Measurements from ENCODE around the gene MED9.

The MED9 gene

DNA sequence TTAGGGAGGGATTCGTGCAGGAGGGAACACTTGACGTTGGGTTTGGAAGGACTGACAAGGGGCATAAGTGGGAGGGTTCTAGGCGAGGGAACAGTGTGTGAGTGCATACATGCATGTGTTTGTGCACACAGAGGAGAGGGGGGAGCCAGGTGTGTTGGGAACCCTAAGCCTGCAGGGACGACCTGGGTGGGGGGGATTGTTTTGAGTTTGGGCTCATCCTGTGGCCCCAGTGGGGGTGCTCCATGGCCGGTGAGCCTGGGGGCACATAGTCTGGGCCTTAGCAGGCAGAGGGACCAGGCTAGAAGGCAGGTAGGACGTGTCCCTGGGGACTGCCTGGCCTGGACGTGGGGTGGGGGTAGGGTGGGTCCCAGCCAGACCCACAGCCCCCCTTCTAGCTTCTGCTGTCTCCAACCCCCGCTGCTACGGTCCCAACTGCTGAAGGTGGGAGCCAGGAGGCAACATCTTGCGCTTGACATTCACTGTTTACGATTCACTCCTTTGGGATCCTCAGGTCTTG lies 31.3 kb downstream of the MED9 start:
- H3K27me3 ChIP-seq (ENCODE audit: control insufficient read depth, insufficient read depth, low read length): no peaks in the 10 kb centered on the region
- H3K36me3 ChIP-seq (ENCODE audit: control insufficient read depth, insufficient read depth, low read length): no peaks in the 10 kb centered on the region
- no peak overlapping the region for H3K9ac ChIP-seq (ENCODE audit: low read depth, low read length)
- H3K4me1 ChIP-seq (ENCODE audit: control insufficient read depth, insufficient read depth, low read length): no peaks in the 10 kb centered on the region
- no peak overlapping the region for H3K4me3 ChIP-seq (ENCODE audit: low read depth, low read length)
- H3K9me3 ChIP-seq (ENCODE audit: control insufficient read depth, insufficient read depth, low read length): no peaks in the 10 kb centered on the region

DNA sequence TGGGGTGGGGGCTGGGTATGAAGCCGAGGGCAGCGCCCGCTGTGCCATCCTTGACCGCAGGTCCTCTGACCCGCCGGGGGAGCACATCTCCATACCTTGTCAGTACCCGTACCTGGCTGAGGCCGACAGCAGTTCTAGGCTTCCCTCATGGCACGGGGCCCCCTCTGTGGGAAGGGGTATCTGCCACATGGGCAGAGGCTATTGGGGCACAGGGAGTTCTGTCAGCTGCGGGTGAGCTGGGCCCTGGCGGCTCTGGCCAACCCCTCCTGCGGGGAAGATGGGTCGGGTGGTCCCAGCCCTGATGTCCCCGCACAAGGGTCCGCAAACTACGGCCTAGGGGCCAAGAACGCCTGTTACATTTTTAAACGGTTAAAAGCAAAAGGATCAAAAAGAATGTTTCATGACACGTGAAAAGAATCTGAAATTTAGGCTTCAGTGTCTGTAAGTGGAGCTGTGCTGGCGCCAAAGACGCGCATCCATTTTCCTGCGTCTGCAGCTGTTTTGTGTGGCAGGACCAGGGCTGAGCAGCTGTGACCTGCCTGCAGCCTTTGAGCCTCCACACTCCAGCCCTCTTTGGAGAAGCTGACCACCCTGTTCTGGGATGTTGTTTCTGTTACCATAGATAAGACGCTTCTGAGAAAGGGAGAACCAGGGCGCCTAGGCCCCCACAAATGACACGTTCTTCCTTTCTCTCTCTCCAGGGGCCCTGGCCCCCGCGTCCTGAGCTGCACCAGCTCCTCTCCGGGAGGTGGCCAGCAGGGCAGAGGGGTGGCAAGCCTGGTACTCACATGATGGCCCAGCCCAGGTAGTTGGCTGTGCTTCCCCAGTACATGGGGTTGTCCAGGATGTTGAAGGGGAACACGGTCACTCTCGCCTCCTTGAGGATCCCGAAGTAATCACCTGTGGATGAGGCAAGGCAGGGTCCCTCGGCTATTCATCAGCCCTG lies 32.1 kb downstream of the MED9 start:
- no peaks in the 10 kb centered on the region for H3K36me3 ChIP-seq (ENCODE audit: control insufficient read depth, insufficient read depth, low read length)
- H3K9ac ChIP-seq (ENCODE audit: low read depth, low read length): no peak overlapping the region
- no peaks in the 10 kb centered on the region for H3K27me3 ChIP-seq (ENCODE audit: control insufficient read depth, insufficient read depth, low read length)
- H3K4me3 ChIP-seq (ENCODE audit: low read depth, low read length): no peak overlapping the region
- H3K4me1 ChIP-seq (ENCODE audit: control insufficient read depth, insufficient read depth, low read length): no peaks in the 10 kb centered on the region
- no peaks in the 10 kb centered on the region for H3K9me3 ChIP-seq (ENCODE audit: control insufficient read depth, insufficient read depth, low read length)

DNA sequence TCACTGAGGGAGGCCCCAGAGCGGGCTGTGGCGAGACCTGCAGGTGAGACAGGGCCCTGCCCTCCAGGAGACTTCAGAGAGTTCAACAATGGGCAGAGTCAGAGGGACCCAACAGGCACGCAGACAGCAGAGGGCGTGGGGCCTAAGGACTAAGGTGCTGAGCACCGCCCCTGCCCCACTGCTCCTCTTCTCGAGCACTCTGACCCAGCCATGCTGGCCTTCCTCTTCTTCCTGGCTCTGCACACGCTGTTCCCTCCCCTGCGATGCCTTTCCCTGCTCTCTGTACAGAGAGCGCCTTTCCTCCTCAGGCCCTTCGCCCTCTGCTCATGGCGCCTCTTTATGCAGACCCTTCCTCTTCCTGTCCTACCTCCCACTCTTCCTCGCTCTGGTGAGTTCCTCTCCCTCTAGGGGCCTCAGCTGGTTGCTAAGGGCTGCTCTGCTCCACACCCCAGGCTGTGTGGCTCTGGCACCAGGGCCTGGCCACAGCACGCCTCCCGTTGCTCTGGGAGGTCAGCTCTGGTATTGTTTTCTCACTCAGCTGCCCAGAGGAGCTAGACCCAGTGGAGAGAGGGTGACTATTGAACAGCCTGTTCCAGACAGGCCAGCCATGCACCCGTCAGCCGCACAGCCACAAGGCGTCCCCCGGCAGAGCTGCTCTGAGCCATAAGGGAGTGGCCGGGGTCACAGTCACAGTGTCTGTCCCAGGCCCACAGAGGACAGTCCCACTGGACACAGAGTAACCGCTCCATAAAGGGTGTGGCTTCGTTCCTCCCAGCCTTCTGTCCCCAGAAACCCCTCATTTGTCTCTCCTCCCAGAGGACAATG lies 33.0 kb downstream of the MED9 start:
- no peaks in the 10 kb centered on the region for H3K27me3 ChIP-seq (ENCODE audit: control insufficient read depth, insufficient read depth, low read length)
- no peaks in the 10 kb centered on the region for H3K9me3 ChIP-seq (ENCODE audit: control insufficient read depth, insufficient read depth, low read length)
- H3K36me3 ChIP-seq (ENCODE audit: control insufficient read depth, insufficient read depth, low read length): no peaks in the 10 kb centered on the region
- no peak overlapping the region for H3K9ac ChIP-seq (ENCODE audit: low read depth, low read length)
- no peak overlapping the region for H3K4me3 ChIP-seq (ENCODE audit: low read depth, low read length)
- H3K4me1 ChIP-seq (ENCODE audit: control insufficient read depth, insufficient read depth, low read length): no peaks in the 10 kb centered on the region

DNA sequence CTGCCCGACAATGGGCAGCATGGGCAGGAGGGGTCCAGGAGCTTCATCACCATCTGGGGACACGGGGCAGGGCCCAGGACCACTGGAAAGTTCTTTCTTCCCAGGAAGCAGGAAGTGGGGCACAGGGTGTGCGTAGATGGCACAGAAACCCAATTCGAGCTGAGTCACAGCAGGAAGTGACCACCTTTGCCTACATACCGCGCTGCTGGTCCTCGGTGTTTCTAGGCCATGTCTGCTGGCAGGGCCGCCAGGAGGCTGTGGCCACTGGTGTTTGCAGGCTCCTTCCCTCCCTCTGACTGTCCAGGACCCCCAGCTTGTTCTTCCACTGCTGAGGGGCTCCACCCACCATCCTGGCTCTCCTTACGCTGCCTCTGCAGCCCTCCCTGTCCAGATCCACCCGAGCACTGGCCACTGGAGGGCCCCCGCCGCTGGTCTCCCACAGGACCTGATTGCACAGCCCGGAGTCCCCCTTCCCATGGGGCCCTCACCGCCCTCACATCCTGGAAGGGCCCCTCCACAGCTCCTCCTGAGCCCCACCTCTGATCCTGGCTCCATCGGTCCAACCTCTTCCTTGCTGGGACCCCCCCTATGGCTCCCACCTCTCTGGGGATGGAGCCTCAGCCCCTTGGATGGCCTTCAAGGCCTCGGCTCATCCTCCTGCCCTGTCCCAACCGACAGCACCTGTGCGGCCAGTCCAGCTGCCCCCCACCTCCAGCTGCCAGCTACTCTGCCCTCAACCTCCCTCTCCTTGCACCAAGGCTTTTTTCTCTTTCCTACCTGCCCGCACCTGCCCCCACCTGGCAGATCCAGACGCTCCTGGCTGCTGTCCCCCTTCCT lies 33.9 kb downstream of the MED9 start:
- H3K9me3 ChIP-seq (ENCODE audit: control insufficient read depth, insufficient read depth, low read length): no peaks in the 10 kb centered on the region
- no peaks in the 10 kb centered on the region for H3K27me3 ChIP-seq (ENCODE audit: control insufficient read depth, insufficient read depth, low read length)
- no peaks in the 10 kb centered on the region for H3K36me3 ChIP-seq (ENCODE audit: control insufficient read depth, insufficient read depth, low read length)
- H3K9ac ChIP-seq (ENCODE audit: low read depth, low read length): no peak overlapping the region
- H3K4me1 ChIP-seq (ENCODE audit: control insufficient read depth, insufficient read depth, low read length): no peaks in the 10 kb centered on the region
- no peak overlapping the region for H3K4me3 ChIP-seq (ENCODE audit: low read depth, low read length)

DNA sequence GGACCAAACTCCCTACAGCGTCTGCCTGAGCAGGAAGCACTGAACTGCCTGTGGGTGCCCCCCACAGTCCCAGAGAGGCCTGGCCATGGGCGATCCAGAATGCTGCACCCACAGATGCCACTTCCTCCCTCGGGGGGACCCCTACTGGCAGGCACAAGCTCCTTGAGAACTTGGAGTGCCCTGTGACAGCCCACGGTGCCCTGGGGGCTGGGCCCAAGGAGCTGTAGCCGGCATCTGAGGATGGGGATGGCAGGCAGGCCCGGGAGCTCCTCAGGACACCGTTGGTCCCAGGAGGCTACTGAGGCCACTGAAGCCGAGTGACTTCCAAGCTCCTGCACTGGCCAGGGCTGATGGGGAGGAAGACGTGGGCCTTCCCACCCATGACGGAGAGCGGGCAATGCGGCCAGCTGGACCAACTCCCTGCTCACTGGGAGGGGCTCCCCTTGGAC lies 34.5 kb downstream of the MED9 start:
- H3K36me3 ChIP-seq (ENCODE audit: control insufficient read depth, insufficient read depth, low read length): no peaks in the 10 kb centered on the region
- no peak overlapping the region for H3K4me3 ChIP-seq (ENCODE audit: low read depth, low read length)
- no peak overlapping the region for H3K9ac ChIP-seq (ENCODE audit: low read depth, low read length)
- H3K4me1 ChIP-seq (ENCODE audit: control insufficient read depth, insufficient read depth, low read length): no peaks in the 10 kb centered on the region
- H3K9me3 ChIP-seq (ENCODE audit: control insufficient read depth, insufficient read depth, low read length): no peaks in the 10 kb centered on the region
- no peaks in the 10 kb centered on the region for H3K27me3 ChIP-seq (ENCODE audit: control insufficient read depth, insufficient read depth, low read length)

DNA sequence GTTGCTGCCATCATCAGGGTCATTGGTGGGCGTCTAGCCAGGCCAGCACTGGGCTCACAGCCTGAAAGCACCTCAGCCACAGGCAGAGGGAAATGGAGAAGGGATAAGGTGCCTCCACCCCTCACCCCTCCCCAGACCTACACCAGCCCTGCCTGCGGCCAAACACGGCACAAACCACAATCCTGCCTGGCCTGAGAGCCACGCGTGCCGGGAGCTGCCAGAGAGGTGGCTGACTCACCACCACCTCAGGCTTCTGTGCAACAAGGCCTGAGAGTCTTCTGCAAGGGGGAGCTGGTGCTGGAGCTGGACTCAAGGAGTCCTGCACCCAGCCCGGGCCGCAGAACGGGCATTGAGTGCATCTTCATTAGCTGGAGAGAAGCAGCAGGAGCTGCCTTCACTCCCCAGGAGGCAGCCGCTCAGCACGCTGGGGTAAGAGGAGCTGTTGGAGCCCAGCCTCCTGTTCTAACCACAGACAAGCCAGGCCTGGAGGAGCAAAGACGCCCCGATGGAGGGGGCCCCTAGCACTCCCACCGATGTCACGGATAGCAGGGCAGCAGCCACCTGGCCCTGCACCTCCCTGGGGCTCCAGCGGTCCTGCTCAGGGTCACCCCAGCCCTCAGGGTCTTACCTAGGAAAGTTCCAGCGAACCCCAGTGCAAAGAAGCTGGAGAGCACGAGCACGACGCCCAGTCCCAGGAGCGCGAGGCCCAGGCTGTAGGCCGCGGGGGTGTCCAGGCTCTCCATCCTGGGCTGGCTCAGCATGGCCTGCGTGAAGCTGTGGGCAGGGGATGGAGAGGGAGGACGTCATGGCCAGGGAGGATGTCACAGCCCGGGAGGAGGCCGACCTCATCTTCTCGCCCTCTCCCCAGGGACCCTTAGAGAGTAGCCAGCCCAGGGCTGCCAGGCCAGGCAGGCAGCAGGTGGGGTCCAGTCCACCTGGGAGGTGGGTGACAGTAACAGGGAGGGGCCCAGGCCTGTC lies 35.4 kb downstream of the MED9 start:
- H3K36me3 ChIP-seq (ENCODE audit: control insufficient read depth, insufficient read depth, low read length): no peaks in the 10 kb centered on the region
- H3K9me3 ChIP-seq (ENCODE audit: control insufficient read depth, insufficient read depth, low read length): no peaks in the 10 kb centered on the region
- no peaks in the 10 kb centered on the region for H3K4me1 ChIP-seq (ENCODE audit: control insufficient read depth, insufficient read depth, low read length)
- no peak overlapping the region for H3K4me3 ChIP-seq (ENCODE audit: low read depth, low read length)
- peak overlapping the region; percentile 54 for H3K9ac ChIP-seq (ENCODE audit: low read depth, low read length)
- H3K27me3 ChIP-seq (ENCODE audit: control insufficient read depth, insufficient read depth, low read length): no peaks in the 10 kb centered on the region

DNA sequence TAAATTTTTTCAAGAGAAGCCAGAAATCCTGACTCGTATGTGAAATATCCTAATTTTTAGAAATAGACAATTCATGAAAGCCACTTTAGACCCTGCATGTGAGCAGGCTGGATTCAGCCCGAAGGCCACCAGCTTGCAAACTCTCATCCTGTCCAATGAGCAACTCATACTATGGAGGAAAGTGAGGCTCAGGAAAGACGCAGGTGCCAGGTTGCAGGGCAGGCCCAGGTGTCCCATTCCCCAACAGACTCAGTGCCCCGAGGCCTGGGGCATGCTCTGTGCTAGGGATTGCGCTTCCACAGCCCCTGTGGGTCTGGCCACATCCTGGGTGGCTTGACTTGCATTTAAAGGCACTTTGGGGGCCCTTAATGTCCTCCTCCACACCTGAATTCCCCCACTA lies 36.1 kb downstream of the MED9 start:
- H3K4me1 ChIP-seq (ENCODE audit: control insufficient read depth, insufficient read depth, low read length): no peaks in the 10 kb centered on the region
- no peak overlapping the region for H3K9ac ChIP-seq (ENCODE audit: low read depth, low read length)

DNA sequence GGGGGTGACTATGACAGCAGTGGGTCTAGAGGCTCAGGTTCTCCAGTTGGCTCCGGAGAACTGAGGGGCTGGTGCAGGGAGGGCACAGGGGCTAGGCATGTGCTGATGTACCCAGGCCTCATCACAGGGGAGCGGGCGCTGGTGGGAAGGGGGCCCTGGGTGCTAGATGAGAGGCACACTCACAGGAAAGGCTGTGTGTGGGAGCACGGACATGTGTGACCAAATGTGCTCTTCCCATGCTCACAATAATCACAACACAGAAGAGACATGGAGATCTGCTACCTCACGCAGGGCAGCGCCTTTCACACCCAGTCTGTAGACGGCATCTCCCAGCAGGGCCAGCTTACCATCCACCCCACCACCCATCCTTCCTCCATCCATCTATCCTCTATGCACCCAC lies 36.8 kb downstream of the MED9 start:
- Histone ChIP-seq H3K9ac (ENCODE audit: low read depth, low read length) (no peak overlapping the region), H3K9me3 (ENCODE audit: control insufficient read depth, insufficient read depth, low read length) (no peaks in the 10 kb centered on the region), H3K36me3 (ENCODE audit: control insufficient read depth, insufficient read depth, low read length) (peaks cover 3% of the 10 kb centered on the region), H3K4me1 (ENCODE audit: control insufficient read depth, insufficient read depth, low read length) (no peaks in the 10 kb centered on the region), H3K4me3 (ENCODE audit: low read depth, low read length) (no peak overlapping the region), H3K27me3 (ENCODE audit: control insufficient read depth, insufficient read depth, low read length) (no peaks in the 10 kb centered on the region)

More for the DNA sequence above, 36.1 kb downstream of the MED9 start:
- Histone ChIP-seq H3K9me3 (ENCODE audit: control insufficient read depth, insufficient read depth, low read length) (no peaks in the 10 kb centered on the region), H3K4me3 (ENCODE audit: low read depth, low read length) (no peak overlapping the region), H3K27me3 (ENCODE audit: control insufficient read depth, insufficient read depth, low read length) (no peaks in the 10 kb centered on the region), H3K36me3 (ENCODE audit: control insufficient read depth, insufficient read depth, low read length) (no peaks in the 10 kb centered on the region)

DNA sequence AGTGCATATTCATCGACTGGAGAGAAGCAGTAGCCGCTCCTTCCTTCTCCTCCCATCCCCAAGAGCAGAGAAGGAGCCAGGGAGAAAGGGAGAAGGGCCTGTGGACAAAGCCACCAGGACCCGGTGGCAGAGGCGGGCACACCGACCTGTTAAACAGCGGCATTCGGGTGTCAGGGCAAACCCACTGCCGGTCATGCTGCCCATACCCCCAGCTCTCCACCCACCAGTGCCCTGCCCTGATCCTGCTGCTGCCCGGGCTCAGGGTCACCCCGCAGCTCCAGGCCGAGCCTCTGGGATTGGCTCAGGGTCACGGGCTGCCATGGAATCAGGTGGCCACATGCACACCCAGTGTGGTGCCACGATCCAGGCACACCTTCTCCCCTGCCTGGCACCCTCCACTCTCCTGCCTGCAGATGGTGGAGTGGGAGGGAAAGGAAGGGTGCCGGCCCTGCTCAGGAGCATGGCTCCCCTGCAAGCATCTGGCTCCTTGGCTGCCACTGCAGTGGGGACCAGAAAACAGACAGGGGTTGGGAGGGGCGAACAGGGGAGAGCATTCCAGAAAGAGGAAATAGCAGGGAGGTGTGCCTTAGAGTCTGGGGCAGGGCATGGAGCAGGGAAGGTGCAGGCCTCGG lies 37.7 kb downstream of the MED9 start:
- Histone ChIP-seq H3K4me1 (ENCODE audit: control insufficient read depth, insufficient read depth, low read length) (no peaks in the 10 kb centered on the region), H3K27me3 (ENCODE audit: control insufficient read depth, insufficient read depth, low read length) (no peaks in the 10 kb centered on the region), H3K4me3 (ENCODE audit: low read depth, low read length) (no peak overlapping the region), H3K9me3 (ENCODE audit: control insufficient read depth, insufficient read depth, low read length) (no peaks in the 10 kb centered on the region), H3K9ac (ENCODE audit: low read depth, low read length) (no peak overlapping the region), H3K36me3 (ENCODE audit: control insufficient read depth, insufficient read depth, low read length) (peaks cover 3% of the 10 kb centered on the region)
